Skin epidermis (tissue), 12 donors: ENCODE data around the gene ARSG.
"Not testable (repeated sequence)": the region's sequence is repeated elsewhere in the genome, so short reads cannot be mapped to it uniquely, and the experiment has no call there.

Source experiments
- H3K27ac ChIP-seq, 21 experiments: fragments of 200-600 bp; sonication (generic) in 11 of 21; one replicate each; pipeline ENCODE4 v1.5.0; 2020; ENCODE audit warnings: mild to moderate bottlenecking in 3 of 21, inconsistent platforms in 2 of 21, moderate library complexity in 2 of 21
- H3K4me3 ChIP-seq, 7 experiments: fragments of 200-600 bp; sonication (generic) in 2 of 7; one replicate each; pipeline ENCODE4 v1.5.0; 2020; ENCODE audit warnings: inconsistent platforms in 2 of 7, mild to moderate bottlenecking in 2 of 7, moderate library complexity in 1 of 7

Gene ARSG

GRCh38 chr17:68265833-68266232 lies 25.5 kb upstream of the ARSG start:
- not testable (repeated sequence) for H3K4me3 ChIP-seq, H3K27ac ChIP-seq

- Histone ChIP-seq H3K27ac (no peak overlapping the region), H3K4me3 (no peak overlapping the region)
Observed at GRCh38 chr17:68273722-68274121, 17.6 kb upstream of the ARSG start.

GRCh38 chr17:68276339-68276738 lies 15.0 kb upstream of the ARSG start:
- H3K27ac ChIP-seq, H3K4me3 ChIP-seq: not testable (repeated sequence)

GRCh38 chr17:68277807-68278206 lies 13.5 kb upstream of the ARSG start:
- H3K4me3 ChIP-seq: no peak overlapping the region
- no peak overlapping the region for H3K27ac ChIP-seq

- H3K4me3 ChIP-seq, H3K27ac ChIP-seq: not testable (repeated sequence)
Observed at GRCh38 chr17:68281965-68282364, 9.3 kb upstream of the ARSG start.

GRCh38 chr17:68288375-68288774 lies 2.9 kb upstream of the ARSG start:
- Histone ChIP-seq H3K4me3 (no peak overlapping the region), H3K27ac (peak overlapping the region in 12 of 21 experiments; percentile 18 to 99 (median 88))

GRCh38 chr17:68288804-68289203 lies 2.5 kb upstream of the ARSG start:
- H3K4me3 ChIP-seq: peak overlapping the region in 2 of 7 experiments; percentile 74 to 76
- H3K27ac ChIP-seq: peak overlapping the region in 13 of 21 experiments; percentile 18 to 99 (median 89)

- Histone ChIP-seq H3K27ac (peak overlapping the region in 18 of 21 experiments; percentile 10 to 99 (median 93)), H3K4me3 (peak overlapping the region; percentile 50 to 78 (median 65))
Observed at GRCh38 chr17:68289473-68289872, 1.8 kb upstream of the ARSG start.

- Histone ChIP-seq H3K27ac (peak overlapping the region in 19 of 21 experiments; percentile 66 to 99 (median 93)), H3K4me3 (peak overlapping the region; percentile 50 to 78 (median 65))
Observed at GRCh38 chr17:68289936-68290267, 1.4 kb upstream of the ARSG start.

GRCh38 chr17:68290268-68290954 lies 884 bp upstream of the ARSG start:
- peak overlapping the region; percentile 56 to 99 (median 90) for H3K27ac ChIP-seq
- H3K4me3 ChIP-seq: peak overlapping the region; percentile 50 to 78 (median 65)

- peak overlapping the region; percentile 66 to 99 (median 90) for H3K27ac ChIP-seq
- H3K4me3 ChIP-seq: peak overlapping the region; percentile 50 to 78 (median 65)
Observed at GRCh38 chr17:68291836-68292688, 767 bp downstream of the ARSG start.

- Histone ChIP-seq H3K27ac (peak overlapping the region in 17 of 21 experiments; percentile 66 to 99 (median 93)), H3K4me3 (peak overlapping the region; percentile 50 to 78 (median 65))
Observed at GRCh38 chr17:68292689-68293040, 1.4 kb downstream of the ARSG start.

GRCh38 chr17:68293490-68294195 lies 2.3 kb downstream of the ARSG start:
- H3K4me3 ChIP-seq: no peak overlapping the region
- peak overlapping the region in 2 of 21 experiments; percentile 26 to 99 for H3K27ac ChIP-seq

- Histone ChIP-seq H3K27ac (peak overlapping the region in 4 of 21 experiments; percentile 19 to 99 (median 54)), H3K4me3 (no peak overlapping the region)
Observed at GRCh38 chr17:68294196-68294555, 2.9 kb downstream of the ARSG start.

- Histone ChIP-seq H3K4me3 (no peak overlapping the region), H3K27ac (peak overlapping the region in 4 of 21 experiments; percentile 19 to 99 (median 54))
Observed at GRCh38 chr17:68294617-68295016, 3.3 kb downstream of the ARSG start.

- peak overlapping the region in 3 of 21 experiments; percentile 46 to 99 (median 81) for H3K27ac ChIP-seq
- H3K4me3 ChIP-seq: no peak overlapping the region
Observed at GRCh38 chr17:68295086-68295485, 3.8 kb downstream of the ARSG start.

GRCh38 chr17:68296217-68297191 lies 5.2 kb downstream of the ARSG start:
- H3K27ac ChIP-seq: peak overlapping the region in 18 of 21 experiments; percentile 1 to 99 (median 58)

GRCh38 chr17:68297195-68297594 lies 5.9 kb downstream of the ARSG start:
- peak overlapping the region in 20 of 21 experiments; percentile 1 to 99 (median 56) for H3K27ac ChIP-seq
- no peak overlapping the region for H3K4me3 ChIP-seq

More at GRCh38 chr17:68296217-68297191, 5.2 kb downstream of the ARSG start:
- H3K4me3 ChIP-seq: no peak overlapping the region

GRCh38 chr17:68298601-68299000 lies 7.3 kb downstream of the ARSG start:
- Histone ChIP-seq H3K4me3 (no peak overlapping the region), H3K27ac (peak overlapping the region in 1 of 21 experiments; percentile 99)
